Measurements from ENCODE around the gene MSH5.

DNA sequence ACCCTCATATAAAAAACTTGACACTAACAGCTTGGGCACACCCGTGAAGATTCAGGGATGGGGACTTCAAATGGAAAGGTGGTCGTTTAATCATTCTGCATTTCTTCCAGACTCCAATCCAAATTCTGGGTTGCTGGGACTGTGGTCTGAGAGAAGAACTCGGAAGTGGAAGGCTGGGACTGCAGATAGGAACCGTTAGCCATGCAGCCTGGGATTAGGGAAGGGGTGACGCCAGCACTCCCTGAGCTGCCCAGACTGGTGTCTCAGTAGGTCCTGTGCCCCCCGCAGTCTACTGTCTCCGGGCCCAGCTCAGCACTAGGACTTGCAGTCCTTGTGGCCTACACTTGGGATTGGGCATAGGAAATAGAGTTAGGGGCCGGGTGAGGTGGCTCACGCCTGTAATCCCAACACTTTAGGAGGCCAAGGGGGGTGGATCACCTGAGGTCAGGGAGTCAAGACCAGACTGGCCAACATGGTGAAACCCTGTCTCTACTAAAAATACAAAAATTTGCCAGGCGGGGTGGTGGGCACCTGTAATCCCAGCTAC lies 3.0 kb upstream of the MSH5 start:
- TF ChIP-seq POLR2A (IDR thresholded peaks at IDR 0.05) (no peak), CTCF (IDR thresholded peaks at IDR 0.05) (no peak)

Data from esophagus squamous epithelium (tissue), 4 donors.